ENCODE measurements around the gene COL13A1.

DNA sequence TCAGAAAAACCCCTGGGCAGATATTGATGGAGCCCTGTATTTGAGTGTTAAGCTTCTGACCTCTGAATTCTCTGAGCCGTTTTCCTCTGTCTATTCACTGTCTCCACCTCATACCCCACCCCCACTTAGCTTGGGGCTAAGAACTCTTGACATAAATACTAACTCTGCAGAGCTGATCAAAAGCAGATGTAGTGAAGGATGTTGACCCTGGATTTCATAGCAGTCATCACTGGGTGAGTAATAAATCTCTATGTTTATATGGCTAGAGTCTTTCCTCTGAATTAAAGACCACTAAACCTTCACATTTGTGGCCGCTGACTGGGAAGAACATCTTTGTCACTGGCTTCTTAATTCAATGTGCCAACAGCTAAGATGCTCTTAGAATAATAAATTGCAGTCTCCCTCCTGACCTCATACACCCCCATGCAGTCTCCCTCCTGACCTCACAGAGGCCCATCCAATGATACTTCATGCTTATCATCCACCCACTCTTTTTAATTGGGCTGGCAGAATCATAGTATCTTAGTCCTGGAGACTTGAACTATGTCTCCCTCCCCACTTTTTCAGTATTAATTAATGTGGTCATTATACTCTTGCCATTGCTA, 172.9 kb downstream of the COL13A1 start:
- TF ChIP-seq, protein P1, sequence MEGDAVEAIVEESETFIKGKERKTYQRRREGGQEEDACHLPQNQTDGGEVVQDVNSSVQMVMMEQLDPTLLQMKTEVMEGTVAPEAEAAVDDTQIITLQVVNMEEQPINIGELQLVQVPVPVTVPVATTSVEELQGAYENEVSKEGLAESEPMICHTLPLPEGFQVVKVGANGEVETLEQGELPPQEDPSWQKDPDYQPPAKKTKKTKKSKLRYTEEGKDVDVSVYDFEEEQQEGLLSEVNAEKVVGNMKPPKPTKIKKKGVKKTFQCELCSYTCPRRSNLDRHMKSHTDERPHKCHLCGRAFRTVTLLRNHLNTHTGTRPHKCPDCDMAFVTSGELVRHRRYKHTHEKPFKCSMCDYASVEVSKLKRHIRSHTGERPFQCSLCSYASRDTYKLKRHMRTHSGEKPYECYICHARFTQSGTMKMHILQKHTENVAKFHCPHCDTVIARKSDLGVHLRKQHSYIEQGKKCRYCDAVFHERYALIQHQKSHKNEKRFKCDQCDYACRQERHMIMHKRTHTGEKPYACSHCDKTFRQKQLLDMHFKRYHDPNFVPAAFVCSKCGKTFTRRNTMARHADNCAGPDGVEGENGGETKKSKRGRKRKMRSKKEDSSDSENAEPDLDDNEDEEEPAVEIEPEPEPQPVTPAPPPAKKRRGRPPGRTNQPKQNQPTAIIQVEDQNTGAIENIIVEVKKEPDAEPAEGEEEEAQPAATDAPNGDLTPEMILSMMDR (IDR thresholded peaks at IDR 0.05), result no peak
- TF ChIP-seq POLR2A (IDR thresholded peaks at IDR 0.05), result no peak
- TF ChIP-seq POLR2AphosphoS5 (IDR thresholded peaks at IDR 0.05), result no peak

All from breast epithelium (tissue), 3 donors.